Sigmoid colon (tissue), 7 donors: ENCODE results near the gene STXBP5. TPM values are rescaled to one million over a fixed set of nuclear protein-coding genes. Genes with fewer than 3 reads are reported as not detected.

Source experiments
- DNase-seq: peaks from one replicate; pipeline ENCODE4 v3.0.0-alpha.2; 2019
- H3K27ac ChIP-seq, 4 donors: fragments of 200-600 bp; sonication (generic); one replicate each; pipeline ENCODE4 v1.5.1; 2016 to 2019; ENCODE audit warnings: mild to moderate bottlenecking in 1 of 4
- H3K27me3 ChIP-seq, 3 donors: fragments of 200-600 bp; sonication (generic); one replicate each; pipeline ENCODE4 v1.5.1; 2019; ENCODE audit warnings: mild to moderate bottlenecking in 1 of 3
- H3K36me3 ChIP-seq, 4 donors: fragments of 200-600 bp; sonication (generic); one replicate each; pipeline ENCODE4 v1.5.1; 2016 to 2019
- H3K4me1 ChIP-seq, 4 donors: fragments of 200-600 bp; sonication (generic); one replicate each; pipeline ENCODE4 v1.5.1; 2017 to 2019
- H3K4me3 ChIP-seq, 4 donors: fragments of 200-600 bp; sonication (generic); one replicate each; pipeline ENCODE4 v1.5.1; 2017 to 2019; ENCODE audit warnings: mild to moderate bottlenecking in 2 of 4, moderate library complexity in 1 of 4
- H3K9me3 ChIP-seq, 4 donors: fragments of 200-600 bp in 3 of 4; sonication (generic) in 3 of 4; one replicate each; pipeline versions ENCODE4 v1.5.1 to v1.6.1; 2013 to 2019
- EP300 ChIP-seq, 4 donors: sonication (generic); formaldehyde crosslinking; IDR thresholded peaks; one replicate each; pipeline ENCODE4 v1.6.1; 2017; ENCODE audit warnings: antibody characterized with exemption in 4 of 4
- POLR2A ChIP-seq, 2 donors: fragments of 450-650 bp; IDR thresholded peaks; one replicate each; pipeline ENCODE4 v1.6.1; 2016; ENCODE audit warnings: antibody characterized with exemption in 2 of 2, mild to moderate bottlenecking in 2 of 2, moderate library complexity in 2 of 2
- POLR2AphosphoS5 ChIP-seq, 4 donors: sonication (generic); formaldehyde crosslinking; IDR thresholded peaks; one replicate each; pipeline ENCODE4 v1.6.1; 2017; ENCODE audit warnings: antibody characterized with exemption in 4 of 4
- WGBS, 2 donors: extraction: QIAGEN DNeasy Blood & Tissue Kit; methylation state at CpG; one replicate each; pipeline ENCODE4 v1.1.7; 2013; 5-methylcytosine and 5-hydroxymethylcytosine counted together
- intact Hi-C: fragments of 100-400 bp; cut with DNase I; formaldehyde crosslinking; loops from one replicate; pipeline ENCODE4 v1.15.1; 2023
- polyA plus RNA-seq, 3 donors: library from polyadenylated mRNA; stranded (reverse); fragments of 200-250 nt; gene quantifications; one replicate each; pipeline ENCODE4 v1.2.3, GENCODE V29; 2013
- total RNA-seq, 4 donors: library from RNA; depleted of rRNA; stranded (reverse); fragments of >200 nt; gene quantifications; one replicate each; pipeline ENCODE4 v1.1.0, GENCODE V29; 2016
- TF ChIP-seq, protein P1 (sequence below), 4 experiments: fragments of 450-650 bp in 3 of 4; fragments of 200-600 bp in 1 of 4; IDR thresholded peaks; one replicate each; pipeline ENCODE4 v1.5.1; 2016 to 2019; ENCODE audit warnings: antibody characterized with exemption in 4 of 4, mild to moderate bottlenecking in 3 of 4, moderate library complexity in 2 of 4
- donor health status: healthy with polysubstance abuse.
- donor health status: Bipolar disorder and iron deficiency.
- donor health status: healthy.

STXBP5 gene
- total and polyA plus RNA-seq, 7 donors, result 16.0 to 34.3 (median 24.2) TPM

GRCh38 chr6:147322299-147323162 is 118.3 kb downstream of the STXBP5 start:
- WGBS, 2 donors, result 42 to 63% methylated on average over 5 of the region's 5 CpGs

GRCh38 chr6:147325557-147325956 is 121.3 kb downstream of the STXBP5 start:
- Histone ChIP-seq H3K36me3 (peaks cover 0 to 40% (median 0%) of the 10 kb centered on the region in 4 donors), H3K4me3 (no peak overlapping the region), H3K27ac (no peak overlapping the region), H3K4me1 (no peaks in the 10 kb centered on the region), H3K27me3 (no peaks in the 10 kb centered on the region), H3K9me3 (no peaks in the 10 kb centered on the region)
- 96% methylated on average over 1 of the region's 1 CpG for WGBS, 2 donors
- no peak for DNase-seq
- TF ChIP-seq EP300 (IDR thresholded peaks at IDR 0.05), result no peak
- no peak for TF ChIP-seq POLR2A (IDR thresholded peaks at IDR 0.05)
- TF ChIP-seq, protein P1, sequence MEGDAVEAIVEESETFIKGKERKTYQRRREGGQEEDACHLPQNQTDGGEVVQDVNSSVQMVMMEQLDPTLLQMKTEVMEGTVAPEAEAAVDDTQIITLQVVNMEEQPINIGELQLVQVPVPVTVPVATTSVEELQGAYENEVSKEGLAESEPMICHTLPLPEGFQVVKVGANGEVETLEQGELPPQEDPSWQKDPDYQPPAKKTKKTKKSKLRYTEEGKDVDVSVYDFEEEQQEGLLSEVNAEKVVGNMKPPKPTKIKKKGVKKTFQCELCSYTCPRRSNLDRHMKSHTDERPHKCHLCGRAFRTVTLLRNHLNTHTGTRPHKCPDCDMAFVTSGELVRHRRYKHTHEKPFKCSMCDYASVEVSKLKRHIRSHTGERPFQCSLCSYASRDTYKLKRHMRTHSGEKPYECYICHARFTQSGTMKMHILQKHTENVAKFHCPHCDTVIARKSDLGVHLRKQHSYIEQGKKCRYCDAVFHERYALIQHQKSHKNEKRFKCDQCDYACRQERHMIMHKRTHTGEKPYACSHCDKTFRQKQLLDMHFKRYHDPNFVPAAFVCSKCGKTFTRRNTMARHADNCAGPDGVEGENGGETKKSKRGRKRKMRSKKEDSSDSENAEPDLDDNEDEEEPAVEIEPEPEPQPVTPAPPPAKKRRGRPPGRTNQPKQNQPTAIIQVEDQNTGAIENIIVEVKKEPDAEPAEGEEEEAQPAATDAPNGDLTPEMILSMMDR (IDR thresholded peaks at IDR 0.05), result no peak
- TF ChIP-seq POLR2AphosphoS5 (IDR thresholded peaks at IDR 0.05), result no peak
- intact Hi-C loops, result no loop called here

More at GRCh38 chr6:147322299-147323162, 118.3 kb downstream of the STXBP5 start:
- H3K27ac ChIP-seq, result no peak overlapping the region
- no peaks in the 10 kb centered on the region for H3K9me3 ChIP-seq
- DNase-seq, result no peak
- H3K27me3 ChIP-seq, result no peaks in the 10 kb centered on the region
- TF ChIP-seq EP300 (IDR thresholded peaks at IDR 0.05) (no peak), POLR2A (IDR thresholded peaks at IDR 0.05) (no peak), POLR2AphosphoS5 (IDR thresholded peaks at IDR 0.05) (no peak)
- TF ChIP-seq, protein P1 (IDR thresholded peaks at IDR 0.05), result no peak
- H3K4me3 ChIP-seq, result no peak overlapping the region
- intact Hi-C loops, result no loop called here
- peaks cover 0 to 38% (median 0%) of the 10 kb centered on the region in 4 donors for H3K36me3 ChIP-seq
- no peaks in the 10 kb centered on the region for H3K4me1 ChIP-seq

GRCh38 chr6:147331401-147331800 is 127.2 kb downstream of the STXBP5 start:
- no peak for DNase-seq
- Histone ChIP-seq H3K36me3 (peaks cover 0 to 42% (median 0%) of the 10 kb centered on the region in 4 donors), H3K9me3 (no peaks in the 10 kb centered on the region), H3K4me3 (no peak overlapping the region), H3K27ac (no peak overlapping the region), H3K27me3 (no peaks in the 10 kb centered on the region), H3K4me1 (no peaks in the 10 kb centered on the region)
- intact Hi-C loops, result no loop called here
- WGBS, 2 donors, result 92 to 94% methylated on average over 1 of the region's 1 CpG
- TF ChIP-seq EP300 (IDR thresholded peaks at IDR 0.05), result no peak
- no peak for TF ChIP-seq POLR2A (IDR thresholded peaks at IDR 0.05)
- TF ChIP-seq POLR2AphosphoS5 (IDR thresholded peaks at IDR 0.05), result no peak
- TF ChIP-seq, protein P1 (IDR thresholded peaks at IDR 0.05), result no peak

DNA sequence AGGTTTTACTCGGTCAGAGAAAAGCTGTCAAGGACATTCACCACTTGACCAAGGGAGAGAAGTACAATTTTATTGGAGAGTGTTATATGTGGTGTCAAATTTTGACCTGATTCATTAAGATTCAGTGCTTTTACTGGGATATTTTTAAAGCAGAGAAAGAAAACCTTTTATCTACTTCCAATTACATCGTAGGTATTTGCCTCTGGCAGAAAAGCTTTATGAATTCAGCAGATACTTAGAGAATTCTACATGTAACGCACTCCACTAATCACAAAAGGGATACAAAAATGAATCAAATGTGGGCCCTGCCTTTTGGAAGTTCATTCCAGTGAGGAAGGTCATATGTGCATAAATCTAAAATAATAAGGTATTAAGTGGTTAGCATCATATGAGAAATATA is 133.7 kb downstream of the STXBP5 start:
- 89 to 92% methylated on average over 3 of the region's 3 CpGs for WGBS, 2 donors
- Histone ChIP-seq H3K27ac (no peak overlapping the region), H3K27me3 (no peaks in the 10 kb centered on the region), H3K4me1 (no peaks in the 10 kb centered on the region), H3K9me3 (no peaks in the 10 kb centered on the region), H3K4me3 (no peak overlapping the region), H3K36me3 (peaks cover 0 to 18% (median 0%) of the 10 kb centered on the region in 4 donors)
- TF ChIP-seq EP300 (IDR thresholded peaks at IDR 0.05) (no peak), POLR2AphosphoS5 (IDR thresholded peaks at IDR 0.05) (no peak), POLR2A (IDR thresholded peaks at IDR 0.05) (no peak)
- TF ChIP-seq, protein P1 (IDR thresholded peaks at IDR 0.05), result no peak
- no peak for DNase-seq
- intact Hi-C loops, result no loop called here
